GM18870 (cell line): ENCODE measurements around the gene PSMD13.

Source experiments
- ATAC-seq: cut with Tn5 transposase; IDR thresholded peaks from one replicate; pipeline ENCODE4 v1.9.1; 2021; ENCODE audit warnings: moderate library complexity; ENCODE audit not compliant: unreplicated experiment

PSMD13 gene

GRCh38 chr11:241634-242033, 4.9 kb downstream of the PSMD13 start:
- no peak for ATAC-seq

- no peak for ATAC-seq
Observed at GRCh38 chr11:244376-244775, 7.6 kb downstream of the PSMD13 start.

- no peak for ATAC-seq
Observed at GRCh38 chr11:249062-249461, 12.3 kb downstream of the PSMD13 start.

GRCh38 chr11:250274-250673, 13.5 kb downstream of the PSMD13 start:
- no peak for ATAC-seq

- no peak for ATAC-seq
Observed at GRCh38 chr11:250740-251299, 14.0 kb downstream of the PSMD13 start.

GRCh38 chr11:251550-251949, 14.8 kb downstream of the PSMD13 start:
- ATAC-seq: no peak

- no peak for ATAC-seq
Observed at GRCh38 chr11:252666-253065, 15.9 kb downstream of the PSMD13 start.

GRCh38 chr11:253160-253885, 16.5 kb downstream of the PSMD13 start:
- no peak for ATAC-seq

GRCh38 chr11:253886-254270, 17.1 kb downstream of the PSMD13 start:
- no peak for ATAC-seq

GRCh38 chr11:255176-255575, 18.4 kb downstream of the PSMD13 start:
- ATAC-seq: no peak

- no peak for ATAC-seq
Observed at GRCh38 chr11:255816-256215, 19.0 kb downstream of the PSMD13 start.

GRCh38 chr11:256952-257737, 20.4 kb downstream of the PSMD13 start:
- no peak for ATAC-seq

GRCh38 chr11:257766-258493, 21.2 kb downstream of the PSMD13 start:
- ATAC-seq: no peak

- ATAC-seq: no peak
Observed at GRCh38 chr11:259413-259812, 22.6 kb downstream of the PSMD13 start.

- no peak for ATAC-seq
Observed at GRCh38 chr11:261624-262023, 24.8 kb downstream of the PSMD13 start.

GRCh38 chr11:266676-267439, 30.1 kb downstream of the PSMD13 start:
- ATAC-seq: no peak

- ATAC-seq: no peak
Observed at GRCh38 chr11:267491-267994, 30.8 kb downstream of the PSMD13 start.

- ATAC-seq: peak; percentile 33
Observed at GRCh38 chr11:268716-269145, 32.0 kb downstream of the PSMD13 start.

- peak; percentile 83 for ATAC-seq
Observed at GRCh38 chr11:269146-269890, 32.5 kb downstream of the PSMD13 start.
